ENCODE results near the gene ARID1B. TPM values are rescaled to one million over a fixed set of nuclear protein-coding genes. Genes with fewer than 3 reads are reported as not detected.

Gene ARID1B
- polyA plus RNA-seq, 4 donors: 7.3 to 43.5 (median 17.0) TPM

GRCh38 chr6:157226761-157227160, 449.6 kb downstream of the ARID1B start:
- 36 to 58% (median 51%) methylated on average over 4 of the region's 4 CpGs for WGBS, 3 donors

GRCh38 chr6:157227202-157228166, 450.3 kb downstream of the ARID1B start:
- no peak overlapping the region for H3K27ac ChIP-seq (ENCODE audit: low read depth in 1 of 3, low read length in 2 of 3)
- no peaks in the 10 kb centered on the region for H3K9me3 ChIP-seq (ENCODE audit: control insufficient read depth in 2 of 2, insufficient read depth in 1 of 2, low read depth in 1 of 2, low read length in 1 of 2)
- WGBS, 3 donors: 71 to 81% (median 75%) methylated on average over 33 to 36 of the region's 36 CpGs
- H3K27me3 ChIP-seq (ENCODE audit: control insufficient read depth in 3 of 3, insufficient read depth in 3 of 3, low read length in 3 of 3): no peaks in the 10 kb centered on the region
- H3K36me3 ChIP-seq (ENCODE audit: control insufficient read depth in 3 of 3, insufficient read depth in 2 of 3, low read depth in 1 of 3, low read length in 3 of 3): no peaks in the 10 kb centered on the region
- DNase-seq: no peak
- no peak for FAIRE-seq
- no peaks in the 10 kb centered on the region for H3K4me1 ChIP-seq (ENCODE audit: control insufficient read depth in 3 of 3, insufficient read depth in 2 of 3, low read depth in 1 of 3, low read length in 2 of 3)
- H3K4me3 ChIP-seq (ENCODE audit: low read depth in 1 of 3, low read length in 3 of 3): no peak overlapping the region

More at GRCh38 chr6:157226761-157227160, 449.6 kb downstream of the ARID1B start:
- H3K27ac ChIP-seq (ENCODE audit: low read depth in 1 of 3, low read length in 2 of 3): no peak overlapping the region
- no peaks in the 10 kb centered on the region for H3K4me1 ChIP-seq (ENCODE audit: control insufficient read depth in 3 of 3, insufficient read depth in 2 of 3, low read depth in 1 of 3, low read length in 2 of 3)
- FAIRE-seq (no peak), DNase-seq (no peak)
- no peaks in the 10 kb centered on the region for H3K27me3 ChIP-seq (ENCODE audit: control insufficient read depth in 3 of 3, insufficient read depth in 3 of 3, low read length in 3 of 3)
- no peaks in the 10 kb centered on the region for H3K36me3 ChIP-seq (ENCODE audit: control insufficient read depth in 3 of 3, insufficient read depth in 2 of 3, low read depth in 1 of 3, low read length in 3 of 3)
- no peak overlapping the region for H3K4me3 ChIP-seq (ENCODE audit: low read depth in 1 of 3, low read length in 3 of 3)
- H3K9me3 ChIP-seq (ENCODE audit: control insufficient read depth in 2 of 2, insufficient read depth in 1 of 2, low read depth in 1 of 2, low read length in 1 of 2): no peaks in the 10 kb centered on the region

- FAIRE-seq: no peak
- WGBS, 3 donors: 69 to 81% (median 81%) methylated on average over 23 of the region's 23 CpGs
- Histone ChIP-seq H3K4me1 (ENCODE audit: control insufficient read depth in 3 of 3, insufficient read depth in 2 of 3, low read depth in 1 of 3, low read length in 2 of 3) (no peaks in the 10 kb centered on the region), H3K27me3 (ENCODE audit: control insufficient read depth in 3 of 3, insufficient read depth in 3 of 3, low read length in 3 of 3) (peaks cover 0 to 2% (median 0%) of the 10 kb centered on the region in 3 donors), H3K27ac (ENCODE audit: low read depth in 1 of 3, low read length in 2 of 3) (no peak overlapping the region), H3K36me3 (ENCODE audit: control insufficient read depth in 3 of 3, insufficient read depth in 2 of 3, low read depth in 1 of 3, low read length in 3 of 3) (no peaks in the 10 kb centered on the region), H3K4me3 (ENCODE audit: low read depth in 1 of 3, low read length in 3 of 3) (no peak overlapping the region), H3K9me3 (ENCODE audit: control insufficient read depth in 2 of 2, insufficient read depth in 1 of 2, low read depth in 1 of 2, low read length in 1 of 2) (no peaks in the 10 kb centered on the region)
- no peak for DNase-seq
Observed at GRCh38 chr6:157228426-157229131, 451.4 kb downstream of the ARID1B start.

DNA sequence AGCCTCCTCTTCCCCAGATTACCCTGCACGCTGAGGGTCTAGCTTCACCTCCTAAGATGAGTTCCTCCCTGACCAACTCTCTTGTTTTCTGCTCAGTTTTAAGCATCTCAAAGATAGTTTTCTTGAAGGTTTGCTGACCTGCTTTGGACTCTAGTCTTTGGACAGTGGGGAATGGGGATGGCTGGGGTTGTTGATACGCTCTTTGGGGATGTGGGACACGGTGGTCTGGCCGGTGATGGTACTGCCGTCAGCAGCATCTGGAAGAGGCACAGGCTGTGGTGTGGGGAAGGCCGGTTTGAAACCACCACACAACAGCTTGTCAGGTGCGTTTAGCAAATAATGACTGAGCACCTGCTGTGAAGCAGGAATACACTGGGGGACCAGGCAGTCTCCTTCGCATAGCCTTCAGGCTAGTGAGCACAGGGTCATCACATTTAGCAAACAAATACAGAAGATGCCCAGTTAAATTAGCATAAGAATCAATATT, 452.0 kb downstream of the ARID1B start:
- Histone ChIP-seq H3K4me1 (ENCODE audit: control insufficient read depth in 3 of 3, insufficient read depth in 2 of 3, low read depth in 1 of 3, low read length in 2 of 3) (no peaks in the 10 kb centered on the region), H3K27ac (ENCODE audit: low read depth in 1 of 3, low read length in 2 of 3) (no peak overlapping the region), H3K4me3 (ENCODE audit: low read depth in 1 of 3, low read length in 3 of 3) (no peak overlapping the region), H3K9me3 (ENCODE audit: control insufficient read depth in 2 of 2, insufficient read depth in 1 of 2, low read depth in 1 of 2, low read length in 1 of 2) (no peaks in the 10 kb centered on the region), H3K36me3 (ENCODE audit: control insufficient read depth in 3 of 3, insufficient read depth in 2 of 3, low read depth in 1 of 3, low read length in 3 of 3) (no peaks in the 10 kb centered on the region), H3K27me3 (ENCODE audit: control insufficient read depth in 3 of 3, insufficient read depth in 3 of 3, low read length in 3 of 3) (peaks cover 0 to 8% (median 2%) of the 10 kb centered on the region in 3 donors)
- whole genome bisulfite sequencing, 3 donors: 53 to 72% (median 64%) methylated on average over 8 of the region's 8 CpGs
- DNase-seq (no peak), FAIRE-seq (no peak)

- Histone ChIP-seq H3K27me3 (ENCODE audit: control insufficient read depth in 3 of 3, insufficient read depth in 3 of 3, low read length in 3 of 3) (peaks cover 0 to 14% (median 2%) of the 10 kb centered on the region in 3 donors), H3K36me3 (ENCODE audit: control insufficient read depth in 3 of 3, insufficient read depth in 2 of 3, low read depth in 1 of 3, low read length in 3 of 3) (no peaks in the 10 kb centered on the region), H3K27ac (ENCODE audit: low read depth in 1 of 3, low read length in 2 of 3) (no peak overlapping the region), H3K9me3 (ENCODE audit: control insufficient read depth in 2 of 2, insufficient read depth in 1 of 2, low read depth in 1 of 2, low read length in 1 of 2) (no peaks in the 10 kb centered on the region), H3K4me3 (ENCODE audit: low read depth in 1 of 3, low read length in 3 of 3) (no peak overlapping the region), H3K4me1 (ENCODE audit: control insufficient read depth in 3 of 3, insufficient read depth in 2 of 3, low read depth in 1 of 3, low read length in 2 of 3) (no peaks in the 10 kb centered on the region)
- WGBS, 3 donors: 14 to 54% (median 45%) methylated on average over 8 of the region's 8 CpGs
- FAIRE-seq (no peak), DNase-seq (peak in 1 of 2 donors; percentile 65)
Observed at GRCh38 chr6:157229713-157230112, 452.5 kb downstream of the ARID1B start.

GRCh38 chr6:157230910-157231309, 453.7 kb downstream of the ARID1B start:
- Histone ChIP-seq H3K36me3 (ENCODE audit: control insufficient read depth in 3 of 3, insufficient read depth in 2 of 3, low read depth in 1 of 3, low read length in 3 of 3) (no peaks in the 10 kb centered on the region), H3K27me3 (ENCODE audit: control insufficient read depth in 3 of 3, insufficient read depth in 3 of 3, low read length in 3 of 3) (peaks cover 0 to 26% (median 2%) of the 10 kb centered on the region in 3 donors), H3K4me1 (ENCODE audit: control insufficient read depth in 3 of 3, insufficient read depth in 2 of 3, low read depth in 1 of 3, low read length in 2 of 3) (peaks cover 0 to 3% (median 0%) of the 10 kb centered on the region in 3 donors), H3K4me3 (ENCODE audit: low read depth in 1 of 3, low read length in 3 of 3) (no peak overlapping the region), H3K9me3 (ENCODE audit: control insufficient read depth in 2 of 2, insufficient read depth in 1 of 2, low read depth in 1 of 2, low read length in 1 of 2) (no peaks in the 10 kb centered on the region), H3K27ac (ENCODE audit: low read depth in 1 of 3, low read length in 2 of 3) (no peak overlapping the region)
- WGBS, 3 donors: 88 to 93% (median 92%) methylated on average over 9 of the region's 9 CpGs
- DNase-seq (no peak), FAIRE-seq (no peak)

DNA sequence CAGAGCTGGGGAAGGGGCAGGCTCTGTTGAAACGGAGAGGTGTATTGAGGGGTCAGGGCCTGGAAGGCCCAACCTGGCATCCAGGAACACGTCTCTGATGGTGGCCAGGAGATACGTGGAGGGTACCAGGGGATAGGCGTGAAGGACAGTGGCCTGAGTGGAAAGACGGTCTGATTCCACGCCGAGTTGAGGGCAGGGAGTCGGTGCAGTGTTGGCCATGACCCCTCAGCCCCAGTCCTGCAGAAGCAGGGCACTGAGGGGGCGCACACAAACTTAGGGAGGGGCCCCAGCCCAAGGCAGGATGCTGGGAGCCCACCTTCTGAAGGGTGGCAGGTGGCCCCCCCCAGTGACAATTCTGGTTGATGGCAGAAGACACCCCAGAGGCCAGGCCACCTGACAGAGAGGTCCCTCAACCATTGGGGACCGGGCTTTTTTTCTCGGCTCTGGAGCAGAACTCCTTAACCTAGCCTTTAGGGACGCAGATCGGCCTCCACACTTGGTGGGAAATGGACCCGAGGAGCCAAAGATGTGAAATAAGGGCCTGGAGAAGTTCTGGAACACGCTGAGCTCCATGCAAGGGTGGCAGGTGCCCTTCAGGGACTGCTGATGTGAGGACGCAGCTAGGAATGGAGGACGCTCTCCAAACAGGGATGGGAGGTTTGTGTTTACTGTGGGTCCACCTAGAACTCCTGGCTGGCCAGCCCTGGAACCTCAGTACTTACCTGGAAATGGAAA, 455.1 kb downstream of the ARID1B start:
- WGBS, 3 donors: 93 to 95% (median 93%) methylated on average over 16 to 17 of the region's 17 CpGs
- peaks cover 0 to 36% (median 2%) of the 10 kb centered on the region in 3 donors for H3K27me3 ChIP-seq (ENCODE audit: control insufficient read depth in 3 of 3, insufficient read depth in 3 of 3, low read length in 3 of 3)
- no peaks in the 10 kb centered on the region for H3K36me3 ChIP-seq (ENCODE audit: control insufficient read depth in 3 of 3, insufficient read depth in 2 of 3, low read depth in 1 of 3, low read length in 3 of 3)
- no peak overlapping the region for H3K4me3 ChIP-seq (ENCODE audit: low read depth in 1 of 3, low read length in 3 of 3)
- H3K27ac ChIP-seq (ENCODE audit: low read depth in 1 of 3, low read length in 2 of 3): no peak overlapping the region
- H3K9me3 ChIP-seq (ENCODE audit: control insufficient read depth in 2 of 2, insufficient read depth in 1 of 2, low read depth in 1 of 2, low read length in 1 of 2): no peaks in the 10 kb centered on the region
- FAIRE-seq (no peak), DNase-seq (no peak)
- peaks cover 0 to 3% (median 2%) of the 10 kb centered on the region in 3 donors for H3K4me1 ChIP-seq (ENCODE audit: control insufficient read depth in 3 of 3, insufficient read depth in 2 of 3, low read depth in 1 of 3, low read length in 2 of 3)

- peaks cover 0 to 40% (median 2%) of the 10 kb centered on the region in 3 donors for H3K27me3 ChIP-seq (ENCODE audit: control insufficient read depth in 3 of 3, insufficient read depth in 3 of 3, low read length in 3 of 3)
- DNase-seq (no peak), FAIRE-seq (no peak)
- H3K9me3 ChIP-seq (ENCODE audit: control insufficient read depth in 2 of 2, insufficient read depth in 1 of 2, low read depth in 1 of 2, low read length in 1 of 2): no peaks in the 10 kb centered on the region
- no peaks in the 10 kb centered on the region for H3K36me3 ChIP-seq (ENCODE audit: control insufficient read depth in 3 of 3, insufficient read depth in 2 of 3, low read depth in 1 of 3, low read length in 3 of 3)
- peaks cover 0 to 3% (median 2%) of the 10 kb centered on the region in 3 donors for H3K4me1 ChIP-seq (ENCODE audit: control insufficient read depth in 3 of 3, insufficient read depth in 2 of 3, low read depth in 1 of 3, low read length in 2 of 3)
- no peak overlapping the region for H3K27ac ChIP-seq (ENCODE audit: low read depth in 1 of 3, low read length in 2 of 3)
- WGBS, 3 donors: 81 to 93% (median 83%) methylated on average over 2 of the region's 2 CpGs
- no peak overlapping the region for H3K4me3 ChIP-seq (ENCODE audit: low read depth in 1 of 3, low read length in 3 of 3)
Observed at GRCh38 chr6:157233156-157233555, 456.0 kb downstream of the ARID1B start.

Measured in small intestine (tissue), 7 donors.